MCF 10A (cell line): ENCODE data around the gene TAOK1. TPM values are rescaled to one million over a fixed set of nuclear protein-coding genes. Genes with fewer than 3 reads are reported as not detected.
"Not testable (repeated sequence)": the region's sequence is repeated elsewhere in the genome, so short reads cannot be mapped to it uniquely, and the experiment has no call there.

Source experiments
- BruUV-seq: library from RNA; stranded (reverse); fragments of 400-500 nt; replicated peaks from 2 replicates; lab custom pipeline; 2021; lab: Mats Ljungman, UMichigan
- CTCF ChIA-PET: fragments of 300-600 bp; sonication (Branson Sonifier 250); formaldehyde crosslinking; extraction: SDS; loops from one replicate; lab custom pipeline; 2021; ENCODE audit warnings: antibody characterized with exemption, inconsistent platforms; lab: Yijun Ruan, JAX
- POLR2A ChIA-PET: fragments of 300-600, 350-650 bp; sonication (Branson Sonifier 250); formaldehyde crosslinking; extraction: SDS; loops from one replicate; lab custom pipeline; 2020; ENCODE audit warnings: antibody characterized with exemption, inconsistent platforms; lab: Yijun Ruan, JAX
- DNase-seq: peaks from one replicate; pipeline ENCODE4 v3.0.0-alpha.2; 2018; ENCODE audit not compliant: unreplicated experiment
- H3K27ac Mint-ChIP-seq: one replicate; pipeline ENCODE4 v1.8.0; 2022; ENCODE audit warnings: mild to moderate bottlenecking, low read depth, mixed read lengths; ENCODE audit not compliant: unreplicated experiment
- H3K27me3 Mint-ChIP-seq: one replicate; pipeline ENCODE4 v1.8.0; 2022; ENCODE audit warnings: mixed read lengths; ENCODE audit not compliant: insufficient read depth, unreplicated experiment
- H3K36me3 Mint-ChIP-seq: one replicate; pipeline ENCODE4 v1.8.0; 2022; ENCODE audit warnings: mild to moderate bottlenecking, moderate library complexity, mixed read lengths; ENCODE audit not compliant: insufficient read depth, unreplicated experiment
- H3K4me1 Mint-ChIP-seq: one replicate; pipeline ENCODE4 v1.8.0; 2022; ENCODE audit warnings: mixed read lengths; ENCODE audit not compliant: insufficient read depth, unreplicated experiment
- H3K4me3 Mint-ChIP-seq: one replicate; pipeline ENCODE4 v1.8.0; 2022; ENCODE audit warnings: mild to moderate bottlenecking, moderate library complexity, mixed read lengths; ENCODE audit not compliant: unreplicated experiment
- H3K9me3 Mint-ChIP-seq: one replicate; pipeline ENCODE4 v1.8.0; 2022; ENCODE audit warnings: mixed read lengths; ENCODE audit not compliant: unreplicated experiment
- intact Hi-C: fragments of 100-400 bp; cut with micrococcal nuclease; formaldehyde crosslinking; loops from 2 replicates; pipeline ENCODE4 v1.14.1; 2022
- total RNA-seq: library from RNA; stranded (reverse); gene quantifications from 2 replicates; pipeline ENCODE4 v1.2.3, GENCODE V29; 2022
- TF ChIP-seq, protein P1 (sequence below): fragments of 200-600 bp; IDR thresholded peaks from one replicate; pipeline ENCODE4 v1.8.0; 2022; ENCODE audit warnings: antibody characterized with exemption, mild to moderate bottlenecking; ENCODE audit not compliant: unreplicated experiment

TAOK1 gene
- total RNA-seq, 1 experiment from 2014 or later, result 68.7 TPM

DNA sequence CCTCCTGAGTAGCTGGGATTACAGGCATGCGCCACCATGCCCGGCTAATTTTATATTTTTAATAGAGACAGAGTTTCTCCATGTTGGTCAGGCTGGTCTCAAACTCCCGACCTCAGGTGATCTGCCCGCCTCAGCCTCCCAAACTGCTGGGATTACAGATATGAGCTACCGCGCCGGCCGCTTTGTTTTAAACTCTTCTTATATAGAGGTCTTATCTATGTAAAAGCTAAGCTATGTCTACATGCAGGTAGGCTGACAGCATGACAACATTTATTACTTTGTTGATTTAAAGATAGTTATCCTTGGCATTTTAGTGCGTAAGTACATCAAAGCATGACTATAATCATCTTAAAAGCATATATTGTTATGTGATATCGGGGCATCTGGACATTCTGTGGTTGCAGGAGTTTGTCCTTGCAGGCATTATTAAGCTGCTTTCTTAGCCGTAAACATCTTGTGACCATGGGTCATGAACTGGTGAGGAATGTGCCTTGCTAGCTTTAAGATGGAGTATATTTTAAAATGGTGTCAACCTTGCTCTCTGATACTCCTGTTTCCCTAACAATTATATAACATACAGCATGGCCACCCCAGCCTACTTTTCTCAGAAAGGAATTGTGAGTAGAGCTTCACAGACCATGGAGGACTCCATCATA is 45.8 kb upstream of the TAOK1 start:
- Mint-ChIP-seq H3K27ac (no peak overlapping the region), H3K9me3 (no peaks in the 10 kb centered on the region), H3K4me1 (peaks cover 11% of the 10 kb centered on the region), H3K36me3 (peaks cover 7% of the 10 kb centered on the region), H3K27me3 (peaks cover 32% of the 10 kb centered on the region), H3K4me3 (no peak overlapping the region)
- TF ChIP-seq, protein P1, sequence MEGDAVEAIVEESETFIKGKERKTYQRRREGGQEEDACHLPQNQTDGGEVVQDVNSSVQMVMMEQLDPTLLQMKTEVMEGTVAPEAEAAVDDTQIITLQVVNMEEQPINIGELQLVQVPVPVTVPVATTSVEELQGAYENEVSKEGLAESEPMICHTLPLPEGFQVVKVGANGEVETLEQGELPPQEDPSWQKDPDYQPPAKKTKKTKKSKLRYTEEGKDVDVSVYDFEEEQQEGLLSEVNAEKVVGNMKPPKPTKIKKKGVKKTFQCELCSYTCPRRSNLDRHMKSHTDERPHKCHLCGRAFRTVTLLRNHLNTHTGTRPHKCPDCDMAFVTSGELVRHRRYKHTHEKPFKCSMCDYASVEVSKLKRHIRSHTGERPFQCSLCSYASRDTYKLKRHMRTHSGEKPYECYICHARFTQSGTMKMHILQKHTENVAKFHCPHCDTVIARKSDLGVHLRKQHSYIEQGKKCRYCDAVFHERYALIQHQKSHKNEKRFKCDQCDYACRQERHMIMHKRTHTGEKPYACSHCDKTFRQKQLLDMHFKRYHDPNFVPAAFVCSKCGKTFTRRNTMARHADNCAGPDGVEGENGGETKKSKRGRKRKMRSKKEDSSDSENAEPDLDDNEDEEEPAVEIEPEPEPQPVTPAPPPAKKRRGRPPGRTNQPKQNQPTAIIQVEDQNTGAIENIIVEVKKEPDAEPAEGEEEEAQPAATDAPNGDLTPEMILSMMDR, result no peak
- DNase-seq, result no peak
- intact Hi-C loops, result no loop called here
- ChIA-PET POLR2A (interaction anchor here (1.0 to 1.2 kb wide), 3 partner anchors 50 to 194 kb away, joined by 3 to 5 read pairs (median 3); partner anchors contain the start of gene NUFIP2), CTCF (interaction anchor here (0.6 to 1.7 kb wide), 2 partner anchors 26 to 1200 kb away, joined by 4 to 6 read pairs; no protein-coding TSS in a partner anchor)
- no TSS peak for BruUV-seq

DNA sequence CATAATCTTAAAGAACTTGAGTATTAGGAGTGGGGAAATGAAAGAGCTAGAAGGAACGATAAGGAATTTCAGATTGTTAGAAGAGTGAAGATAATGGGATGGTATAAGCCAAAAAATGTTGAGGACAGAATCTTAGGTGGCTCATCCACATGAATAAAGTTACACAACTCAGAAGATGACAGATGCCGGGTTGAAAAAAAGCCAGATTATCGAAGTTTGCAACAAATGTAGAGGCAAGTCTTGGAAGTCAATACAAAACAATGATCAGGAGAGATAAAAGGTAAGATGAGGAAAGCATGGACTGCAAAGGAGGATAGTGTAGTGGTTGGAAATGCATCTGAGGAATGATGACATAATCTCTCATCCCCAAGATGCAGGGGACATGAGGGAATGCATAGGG is 45.1 kb upstream of the TAOK1 start:
- CTCF ChIA-PET, result interaction anchor here (0.6 to 1.7 kb wide), 3 partner anchors 17 to 1199 kb away, joined by 3 to 6 read pairs (median 4); no protein-coding TSS in a partner anchor
- intact Hi-C loops, result no loop called here
- POLR2A ChIA-PET, result interaction anchor here (1.0 to 1.2 kb wide), 4 partner anchors 49 to 195 kb away, joined by 3 to 5 read pairs (median 3); partner anchors contain the start of gene NUFIP2
- Mint-ChIP-seq H3K27ac (no peak overlapping the region), H3K36me3 (peaks cover 7% of the 10 kb centered on the region), H3K27me3 (peaks cover 32% of the 10 kb centered on the region), H3K4me1 (peaks cover 11% of the 10 kb centered on the region), H3K9me3 (no peaks in the 10 kb centered on the region), H3K4me3 (no peak overlapping the region)
- BruUV-seq, result no TSS peak
- no peak for DNase-seq
- TF ChIP-seq, protein P1, result no peak

DNA sequence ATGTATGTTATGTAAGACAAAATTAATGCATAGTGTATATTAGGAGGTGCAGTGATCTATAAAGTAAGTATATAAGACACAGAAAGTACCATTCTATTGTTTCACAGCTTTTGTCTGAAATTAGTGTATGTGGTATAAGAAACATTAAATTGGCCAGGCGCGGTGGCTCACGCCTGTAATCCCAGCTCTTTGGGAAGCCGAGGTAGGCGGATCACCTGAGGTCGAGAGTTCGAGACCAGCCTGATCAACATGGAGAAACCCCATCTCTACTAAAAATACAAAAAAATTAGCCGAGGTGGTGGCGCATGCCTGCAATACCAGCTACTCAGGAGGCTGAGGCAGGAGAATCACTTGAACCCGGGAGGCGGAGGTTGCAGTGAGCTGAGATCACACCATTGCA is 44.7 kb upstream of the TAOK1 start:
- H3K27ac Mint-ChIP-seq, intact Hi-C loops, H3K9me3 Mint-ChIP-seq, DNase-seq, BruUV-seq, H3K36me3 Mint-ChIP-seq, H3K4me3 Mint-ChIP-seq: not testable (repeated sequence)
- ChIA-PET CTCF (interaction anchor here (0.6 to 1.4 kb wide), 2 partner anchors 18 to 126 kb away, joined by 3 read pairs; no protein-coding TSS in a partner anchor), POLR2A (interaction anchor here (0.6 to 1.5 kb wide), 4 partner anchors 10 to 51 kb away, joined by 3 to 5 read pairs (median 4); partner anchors contain the start of gene NUFIP2)
- H3K27me3 Mint-ChIP-seq, result peaks cover 32% of the 10 kb centered on the region
- peaks cover 11% of the 10 kb centered on the region for H3K4me1 Mint-ChIP-seq

DNA sequence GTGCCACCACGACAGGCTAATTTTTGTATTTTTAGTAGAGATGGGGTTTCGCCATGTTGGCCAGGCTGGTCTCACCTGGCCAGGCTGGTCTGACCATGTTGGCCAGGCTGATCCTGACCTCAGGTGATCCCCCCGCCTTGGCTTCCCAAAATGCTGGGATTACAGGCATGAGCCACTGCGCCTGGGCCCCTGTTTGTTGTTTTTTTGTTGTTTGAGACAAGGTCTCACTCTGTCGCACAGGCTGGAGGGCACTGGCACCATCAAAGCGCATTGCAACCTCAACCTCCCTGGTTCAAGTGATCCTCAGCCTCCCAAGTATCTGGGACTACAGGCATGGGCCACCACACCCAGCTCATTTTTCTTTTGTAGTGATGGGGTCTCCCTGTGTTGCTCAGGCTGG is 43.7 kb upstream of the TAOK1 start:
- intact Hi-C loops, result no loop called here
- TF ChIP-seq, protein P1, result no peak
- Mint-ChIP-seq H3K27me3 (peaks cover 32% of the 10 kb centered on the region), H3K4me3 (no peak overlapping the region), H3K27ac (no peak overlapping the region), H3K36me3 (peaks cover 7% of the 10 kb centered on the region), H3K4me1 (peaks cover 9% of the 10 kb centered on the region), H3K9me3 (no peaks in the 10 kb centered on the region)
- POLR2A ChIA-PET, result interaction anchor here (1.5 kb wide), 1 partner anchor 9 kb away, joined by 4 read pairs; no protein-coding TSS in a partner anchor
- DNase-seq, result no peak
- no TSS peak for BruUV-seq
- CTCF ChIA-PET, result interaction anchor here (0.7 to 1.4 kb wide), 2 partner anchors 127 to 332 kb away, joined by 3 read pairs; no protein-coding TSS in a partner anchor
